ENCODE data around the gene STARD13. TPM values are rescaled to one million over a fixed set of nuclear protein-coding genes. Genes with fewer than 3 reads are reported as not detected.

STARD13 gene
- total RNA-seq, 1 donor from 2014 or later = 37.6 TPM

- TF ChIP-seq CTCF (IDR thresholded peaks at IDR 0.05) = no peak
- Mint-ChIP-seq H3K27me3 (ENCODE audit: low read depth) (no peaks in the 10 kb centered on the region), H3K36me3 (ENCODE audit: low read depth) (peaks cover 53% of the 10 kb centered on the region), H3K4me3 (ENCODE audit: unreplicated experiment) (no peak overlapping the region), H3K4me1 (ENCODE audit: low read depth) (peaks cover 51% of the 10 kb centered on the region), H3K9me3 (ENCODE audit: low read depth) (no peaks in the 10 kb centered on the region), H3K27ac (ENCODE audit: unreplicated experiment) (peak overlapping the region; percentile 42)
- no peak for DNase-seq (ENCODE audit: low spot score)
Measured at GRCh38 chr13:33107361-33107760, 178.2 kb downstream of the STARD13 start.

GRCh38 chr13:33106656-33107360 lies 178.7 kb downstream of the STARD13 start:
- Mint-ChIP-seq H3K4me1 (ENCODE audit: low read depth) (peaks cover 45% of the 10 kb centered on the region), H3K27me3 (ENCODE audit: low read depth) (no peaks in the 10 kb centered on the region), H3K27ac (ENCODE audit: unreplicated experiment) (peak overlapping the region; percentile 15), H3K4me3 (ENCODE audit: unreplicated experiment) (no peak overlapping the region), H3K9me3 (ENCODE audit: low read depth) (no peaks in the 10 kb centered on the region), H3K36me3 (ENCODE audit: low read depth) (peaks cover 50% of the 10 kb centered on the region)
- DNase-seq (ENCODE audit: low spot score) = no peak
- no peak for TF ChIP-seq CTCF (IDR thresholded peaks at IDR 0.05)

GRCh38 chr13:33105387-33106005 lies 180.1 kb downstream of the STARD13 start:
- no peak for TF ChIP-seq CTCF (IDR thresholded peaks at IDR 0.05)

GRCh38 chr13:33103457-33103856 lies 182.1 kb downstream of the STARD13 start:
- H3K27ac Mint-ChIP-seq (ENCODE audit: unreplicated experiment) = no peak overlapping the region
- no peak overlapping the region for H3K4me3 Mint-ChIP-seq (ENCODE audit: unreplicated experiment)
- H3K9me3 Mint-ChIP-seq (ENCODE audit: low read depth) = peaks cover 13% of the 10 kb centered on the region
- H3K4me1 Mint-ChIP-seq (ENCODE audit: low read depth) = peaks cover 14% of the 10 kb centered on the region
- no peak for DNase-seq (ENCODE audit: low spot score)
- H3K36me3 Mint-ChIP-seq (ENCODE audit: low read depth) = peaks cover 40% of the 10 kb centered on the region
- no peaks in the 10 kb centered on the region for H3K27me3 Mint-ChIP-seq (ENCODE audit: low read depth)
- TF ChIP-seq CTCF (IDR thresholded peaks at IDR 0.05) = no peak

More at GRCh38 chr13:33105387-33106005, 180.1 kb downstream of the STARD13 start:
- Mint-ChIP-seq H3K27ac (ENCODE audit: unreplicated experiment) (no peak overlapping the region), H3K4me1 (ENCODE audit: low read depth) (peaks cover 32% of the 10 kb centered on the region), H3K27me3 (ENCODE audit: low read depth) (no peaks in the 10 kb centered on the region), H3K36me3 (ENCODE audit: low read depth) (peaks cover 49% of the 10 kb centered on the region), H3K9me3 (ENCODE audit: low read depth) (peaks cover 5% of the 10 kb centered on the region), H3K4me3 (ENCODE audit: unreplicated experiment) (no peak overlapping the region)
- no peak for DNase-seq (ENCODE audit: low spot score)

GRCh38 chr13:33101835-33102234 lies 183.7 kb downstream of the STARD13 start:
- Mint-ChIP-seq H3K9me3 (ENCODE audit: low read depth) (peaks cover 25% of the 10 kb centered on the region), H3K4me1 (ENCODE audit: low read depth) (peaks cover 3% of the 10 kb centered on the region), H3K27ac (ENCODE audit: unreplicated experiment) (no peak overlapping the region), H3K4me3 (ENCODE audit: unreplicated experiment) (no peak overlapping the region), H3K36me3 (ENCODE audit: low read depth) (peaks cover 27% of the 10 kb centered on the region), H3K27me3 (ENCODE audit: low read depth) (no peaks in the 10 kb centered on the region)
- no peak for TF ChIP-seq CTCF (IDR thresholded peaks at IDR 0.05)
- DNase-seq (ENCODE audit: low spot score) = no peak

Data from chondrocyte (in vitro differentiated cells).